ENCODE results near the gene SCAMP1. TPM values are rescaled to one million over a fixed set of nuclear protein-coding genes. Genes with fewer than 3 reads are reported as not detected.

The SCAMP1 gene
- total and polyA plus RNA-seq, 2 of the 13 experiments (the other 11 are each of a cell fraction or from before 2014, with no cell fraction given), result 18.2 to 33.7 TPM

GRCh38 chr5:78320401-78320800 lies 40.0 kb upstream of the SCAMP1 start:
- H2AFZ ChIP-seq (ENCODE audit: low read length), result no peak overlapping the region
- CTCF ChIA-PET (ENCODE audit: low intra/inter-chr PET ratio, low total read pairs), result no interaction called here
- H3K4me3 ChIP-seq (replicated peaks in 1 of 3; ENCODE audit: insufficient read depth in 1 of 3, low read depth in 2 of 3, low read length in 3 of 3), result no peak overlapping the region
- POLR2A ChIA-PET, result no interaction called here
- intact Hi-C loops (cut with micrococcal nuclease; ENCODE audit: unreplicated experiment), result loop anchor here (2.0 kb wide), 1 partner anchor 40 kb away; the partner anchor contains the start of gene SCAMP1
- FAIRE-seq, result no peak
- H3K9me3 ChIP-seq (ENCODE audit: low read length), result no peaks in the 10 kb centered on the region
- no peaks in the 10 kb centered on the region for H3K27me3 ChIP-seq (ENCODE audit: control insufficient read depth in 1 of 2, insufficient read depth in 2 of 2, low read length in 2 of 2)
- BruUV-seq (replicated peaks), result no TSS peak
- 5% methylated on average over 2 of the region's 2 CpGs for WGBS (ENCODE audit: low lambda C conversion rate)
- no peaks in the 10 kb centered on the region for H3K4me1 ChIP-seq (ENCODE audit: insufficient read depth, low read length)
- DNase-seq (ENCODE audit: low spot score), result peak; percentile 15
- H3K4me2 ChIP-seq (ENCODE audit: low read depth, low read length), result no peak overlapping the region
- H3K27ac ChIP-seq (ENCODE audit: extremely low read length, insufficient read depth, low read length), result no peak overlapping the region
- no peak overlapping the region for H3K9ac ChIP-seq (ENCODE audit: insufficient read depth, low read depth, low read length)
- H3K79me2 ChIP-seq (ENCODE audit: insufficient read depth, low read length), result no peaks in the 10 kb centered on the region
- H3K36me3 ChIP-seq (replicated peaks in 1 of 2; ENCODE audit: control insufficient read depth in 1 of 2, insufficient read depth in 2 of 2, low read length in 2 of 2), result no peaks in the 10 kb centered on the region
- no peak for ATAC-seq
- in situ Hi-C loops (cut with HindIII; ENCODE audit: extremely low pct_ligation_motif_present, low pct_unique_long_range_greater_than_20kb), result no loop called here
- peak; percentile 59 for TF ChIP-seq STAG1 (CRISPR knock-in tag; IDR thresholded peaks at IDR 0.05)
- peak; percentile 55 for TF ChIP-seq CTCF (CRISPR knock-in tag; IDR thresholded peaks at IDR 0.05)
- TF ChIP-seq IRF1 (CRISPR knock-in tag; IDR thresholded peaks at IDR 0.05; ENCODE audit: low read depth), result no peak
- TF ChIP-seq MIXL1 (CRISPR knock-in tag; IDR thresholded peaks at IDR 0.05), result 0 out of 2 replicates have a peak, but pooled peaks have one; percentile 38
- H4K20me1 ChIP-seq (ENCODE audit: insufficient read depth, low read length), result no peaks in the 10 kb centered on the region

- Histone ChIP-seq H3K9ac (ENCODE audit: insufficient read depth, low read depth, low read length) (no peak overlapping the region), H3K79me2 (ENCODE audit: insufficient read depth, low read length) (no peaks in the 10 kb centered on the region), H3K4me3 (replicated peaks in 1 of 3; ENCODE audit: insufficient read depth in 1 of 3, low read depth in 2 of 3, low read length in 3 of 3) (no peak overlapping the region), H2AFZ (ENCODE audit: low read length) (no peak overlapping the region), H3K27me3 (ENCODE audit: control insufficient read depth in 1 of 2, insufficient read depth in 2 of 2, low read length in 2 of 2) (no peaks in the 10 kb centered on the region; a peak in 1 of 5 replicates), H3K27ac (ENCODE audit: extremely low read length, insufficient read depth, low read length) (no peak overlapping the region), H4K20me1 (ENCODE audit: insufficient read depth, low read length) (no peaks in the 10 kb centered on the region), H3K9me3 (ENCODE audit: low read length) (no peaks in the 10 kb centered on the region), H3K4me2 (ENCODE audit: low read depth, low read length) (no peak overlapping the region), H3K36me3 (replicated peaks in 1 of 2; ENCODE audit: control insufficient read depth in 1 of 2, insufficient read depth in 2 of 2, low read length in 2 of 2) (no peaks in the 10 kb centered on the region), H3K4me1 (ENCODE audit: insufficient read depth, low read length) (no peaks in the 10 kb centered on the region)
- POLR2A ChIA-PET, result no interaction called here
- no peak for ATAC-seq
- DNase-seq (ENCODE audit: low spot score), result no peak
- FAIRE-seq, result no peak
- CTCF ChIA-PET (ENCODE audit: low intra/inter-chr PET ratio, low total read pairs), result no interaction called here
- BruUV-seq (replicated peaks), result no TSS peak
- in situ Hi-C loops (cut with HindIII; ENCODE audit: extremely low pct_ligation_motif_present, low pct_unique_long_range_greater_than_20kb), result no loop called here
- intact Hi-C loops (cut with micrococcal nuclease; ENCODE audit: unreplicated experiment), result no loop called here
- no peak for TF ChIP-seq NFAT5 (CRISPR knock-in tag; IDR thresholded peaks at IDR 0.05)
- no peak for TF ChIP-seq ZFP41 (CRISPR knock-in tag; IDR thresholded peaks at IDR 0.05; ENCODE audit: borderline replicate concordance)
- TF ChIP-seq ZNF263 (CRISPR knock-in tag; IDR thresholded peaks at IDR 0.05), result no peak
- TF ChIP-seq ZNF737 (CRISPR knock-in tag; IDR thresholded peaks at IDR 0.05; ENCODE audit: borderline replicate concordance), result no peak
- TF ChIP-seq ZNF557 (CRISPR knock-in tag; IDR thresholded peaks at IDR 0.05), result no peak
- no peak for TF ChIP-seq POGZ (CRISPR knock-in tag; IDR thresholded peaks at IDR 0.05)
- TF ChIP-seq TAF15 (IDR thresholded peaks at IDR 0.05; ENCODE audit: low read depth, low read length, poor library complexity, severe bottlenecking), result no peak
- no peak for TF ChIP-seq BHLHE40 (IDR thresholded peaks at IDR 0.05; ENCODE audit: low read length)
These were observed 37.2 kb upstream of the SCAMP1 start for GRCh38 chr5:78323241-78323640.

Data from HepG2 (cell line).